Brain pericyte (primary cell): ENCODE data around the gene COL25A1.

Source experiments
- DNase-seq: peaks from one replicate; pipeline ENCODE4 v3.0.0-alpha.2; 2012; ENCODE audit warnings: low read depth, low spot score

Gene COL25A1

DNA sequence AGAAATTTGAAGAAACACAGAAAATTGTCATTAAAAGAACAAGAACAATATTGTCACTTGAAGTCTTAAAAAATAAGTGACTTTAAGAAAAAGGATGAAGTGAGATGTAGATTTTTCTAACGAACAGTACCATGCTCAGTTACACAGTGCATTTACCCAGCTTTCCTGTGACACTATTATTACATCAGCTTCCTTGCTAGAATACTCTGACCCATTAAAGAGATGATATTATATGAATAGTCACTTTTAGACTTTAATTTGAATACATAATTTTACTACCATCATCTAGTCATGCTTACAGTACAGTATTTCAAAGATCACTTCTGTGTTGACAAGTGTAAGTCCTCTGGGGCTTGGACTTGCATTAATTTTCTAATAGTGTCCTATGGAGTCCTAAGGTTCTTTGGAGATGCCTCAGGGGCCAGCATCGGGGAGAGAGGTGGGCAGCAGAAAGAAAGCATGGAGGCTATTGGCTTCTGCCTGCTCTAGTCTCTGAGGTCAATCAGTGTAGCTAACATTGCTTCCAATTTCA is 10.7 kb downstream of the COL25A1 start:
- no peak for DNase-seq

DNA sequence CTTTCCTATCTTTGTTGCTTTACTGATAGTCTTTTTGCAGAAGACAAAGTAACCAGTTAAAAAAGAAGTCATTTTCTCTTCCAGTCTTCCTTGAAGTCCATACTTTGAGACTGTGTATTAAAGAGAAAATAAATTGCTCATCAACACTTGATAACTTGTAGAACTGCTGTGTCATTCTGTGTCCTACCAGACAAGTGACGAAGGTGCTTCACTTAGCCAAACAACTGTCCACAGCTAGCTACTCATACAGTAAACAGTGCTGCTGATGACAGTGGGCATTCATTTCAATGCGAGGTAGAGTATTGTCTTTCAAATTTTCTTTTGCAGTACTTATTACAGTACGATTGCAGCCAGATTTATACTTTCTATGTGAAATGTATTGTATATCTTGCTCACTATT is 11.5 kb downstream of the COL25A1 start:
- no peak for DNase-seq

DNA sequence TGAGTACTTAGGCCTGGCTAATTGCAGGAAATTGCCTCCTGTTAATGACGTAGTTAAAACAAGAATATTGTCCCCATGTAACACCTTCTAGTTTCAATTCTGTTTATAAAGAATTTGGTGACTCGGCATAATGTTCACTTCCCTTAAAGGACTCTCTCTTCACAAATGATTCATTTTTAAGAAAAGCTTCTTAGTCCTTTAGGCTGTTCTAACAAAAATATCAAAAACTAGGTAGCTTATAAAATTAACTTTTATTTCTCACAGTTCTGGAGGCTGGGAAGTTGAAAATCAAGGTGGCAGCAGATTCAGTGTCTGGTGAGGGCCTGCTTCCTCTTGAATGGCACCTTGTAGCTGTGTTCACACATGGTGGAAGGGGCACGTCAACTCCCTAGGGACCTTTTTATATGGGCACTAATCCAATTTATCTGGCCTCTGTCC is 23.8 kb downstream of the COL25A1 start:
- no peak for DNase-seq

DNA sequence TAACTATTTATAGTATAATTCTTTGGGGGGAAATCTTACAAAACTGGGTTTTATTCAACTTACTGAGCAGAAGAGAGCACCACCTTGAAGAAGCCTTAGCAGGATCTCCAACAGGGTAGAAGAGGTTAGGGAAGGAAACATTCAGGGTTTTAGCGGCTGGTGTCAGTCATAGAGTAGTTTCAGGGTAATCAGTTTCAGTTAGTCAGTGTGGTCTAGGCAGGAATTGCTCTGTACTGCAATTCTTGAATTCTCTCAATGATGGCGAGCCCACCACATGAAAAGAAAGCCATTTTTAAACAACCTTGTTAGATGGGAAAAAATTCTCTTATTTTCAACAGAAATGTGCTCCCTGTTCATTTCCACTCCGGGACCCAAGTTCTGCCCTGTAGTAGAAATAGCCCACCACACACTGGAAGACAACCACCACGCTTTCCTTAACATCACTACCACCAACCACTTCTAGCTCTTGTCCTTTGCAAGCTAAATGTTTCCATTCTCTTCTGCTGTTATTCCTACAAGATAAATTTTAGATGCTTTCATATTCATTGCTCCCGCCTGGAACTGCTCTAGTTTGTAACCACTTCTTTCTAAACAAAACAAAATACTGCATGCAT is 25.9 kb downstream of the COL25A1 start:
- no peak for DNase-seq

DNA sequence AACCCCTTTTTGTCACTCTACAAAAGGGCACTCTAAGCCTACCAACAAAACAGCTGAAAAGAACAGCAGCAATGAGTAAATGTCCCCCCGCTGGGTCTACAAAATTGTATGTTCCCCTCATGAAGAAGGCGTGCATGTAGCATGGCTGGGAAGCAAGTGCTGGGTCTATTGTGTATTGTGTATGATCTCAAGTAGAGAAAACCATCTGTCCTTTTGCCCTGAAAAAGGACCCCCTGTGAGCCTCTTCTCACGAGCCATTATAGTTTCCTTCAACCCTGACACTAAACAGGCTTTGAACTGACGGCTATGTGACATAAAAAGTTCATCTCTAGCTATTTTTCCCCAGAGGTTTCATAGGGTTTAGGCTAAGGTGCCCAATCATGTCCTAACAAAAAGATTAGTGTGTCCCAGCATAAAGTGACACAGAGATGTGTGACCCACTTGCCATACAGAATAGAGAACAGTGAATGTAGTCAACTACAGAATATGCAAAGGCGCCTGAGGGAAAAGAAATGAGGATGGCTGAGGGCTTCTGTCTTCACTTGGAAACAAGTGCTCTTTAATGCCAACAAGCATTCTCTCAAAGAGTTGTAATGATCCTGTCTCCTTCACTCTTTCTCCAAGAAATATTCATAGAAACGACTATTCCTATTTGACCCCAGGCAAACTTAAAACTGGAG is 27.3 kb downstream of the COL25A1 start:
- no peak for DNase-seq

DNA sequence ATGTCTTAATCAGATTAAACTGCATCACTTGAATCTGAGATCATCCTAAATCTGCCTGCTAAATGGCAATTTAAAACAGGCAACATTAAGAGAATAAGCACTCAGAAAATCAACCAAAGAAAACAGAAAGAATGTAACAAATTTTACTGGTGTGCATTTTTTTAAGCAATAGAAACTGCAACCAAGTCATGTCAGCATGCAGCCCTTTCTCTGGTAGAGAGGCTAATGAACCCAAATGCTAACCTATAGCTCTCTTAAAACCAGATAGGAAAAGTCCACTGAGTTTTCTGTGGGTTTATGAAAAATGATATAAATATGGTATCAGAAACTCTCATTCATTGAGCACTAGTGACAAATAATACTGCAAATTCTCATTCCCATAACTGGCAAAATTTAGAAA is 35.6 kb downstream of the COL25A1 start:
- no peak for DNase-seq

DNA sequence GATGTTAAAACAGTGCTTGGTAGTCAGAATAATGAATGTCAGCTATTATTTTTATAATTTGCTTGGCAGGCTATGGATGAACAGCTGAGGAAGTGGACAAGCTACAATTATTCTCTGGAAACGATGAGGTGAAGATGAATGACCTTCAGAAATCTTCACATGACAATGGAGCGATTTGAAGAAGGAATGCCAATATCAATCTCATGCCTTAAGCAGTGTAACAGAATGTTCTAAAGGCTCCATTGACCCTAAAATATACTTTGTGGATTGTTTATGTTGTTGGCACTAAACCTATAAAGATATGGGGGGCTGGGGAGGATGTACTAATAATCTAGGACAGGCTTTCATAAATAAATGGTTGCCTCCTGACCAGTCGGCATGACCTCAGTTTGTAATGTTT is 36.2 kb downstream of the COL25A1 start:
- DNase-seq: no peak

DNA sequence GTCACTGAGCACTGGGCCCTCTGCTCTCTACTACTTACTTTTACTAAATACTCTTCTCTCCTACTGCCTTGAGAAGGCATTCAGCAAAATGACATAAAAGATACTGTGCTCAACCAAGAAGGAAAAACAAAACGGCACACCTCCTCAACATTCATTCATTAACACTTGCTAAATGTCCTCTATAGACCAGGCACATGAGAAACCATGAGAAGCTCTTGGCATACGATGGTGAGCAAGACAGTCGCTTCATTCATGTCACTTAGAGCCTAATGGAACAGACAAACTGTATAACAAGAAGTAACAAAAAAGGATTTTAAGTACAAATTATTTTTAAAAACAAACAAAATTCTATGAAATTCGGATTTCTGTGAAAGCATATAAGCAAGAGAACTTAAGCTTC is 38.7 kb downstream of the COL25A1 start:
- DNase-seq: no peak

DNA sequence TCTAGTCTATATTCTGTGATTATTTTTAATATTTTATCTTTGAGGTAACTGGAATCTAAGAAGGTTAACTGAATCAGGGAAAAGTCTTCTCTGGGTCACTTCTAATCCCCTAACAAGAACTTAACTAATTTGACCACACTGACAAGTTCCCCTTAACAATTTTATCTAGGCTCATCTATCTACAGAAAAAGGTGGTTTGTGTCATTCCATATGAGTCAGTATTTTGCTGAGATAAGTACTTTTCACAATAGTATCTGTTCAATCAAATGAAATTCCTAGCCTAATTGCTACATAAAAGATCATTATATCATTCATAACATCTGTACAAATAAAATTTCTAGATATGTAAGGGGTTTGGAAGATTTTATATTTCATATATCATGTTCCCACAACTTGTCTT is 45.6 kb downstream of the COL25A1 start:
- DNase-seq: no peak

DNA sequence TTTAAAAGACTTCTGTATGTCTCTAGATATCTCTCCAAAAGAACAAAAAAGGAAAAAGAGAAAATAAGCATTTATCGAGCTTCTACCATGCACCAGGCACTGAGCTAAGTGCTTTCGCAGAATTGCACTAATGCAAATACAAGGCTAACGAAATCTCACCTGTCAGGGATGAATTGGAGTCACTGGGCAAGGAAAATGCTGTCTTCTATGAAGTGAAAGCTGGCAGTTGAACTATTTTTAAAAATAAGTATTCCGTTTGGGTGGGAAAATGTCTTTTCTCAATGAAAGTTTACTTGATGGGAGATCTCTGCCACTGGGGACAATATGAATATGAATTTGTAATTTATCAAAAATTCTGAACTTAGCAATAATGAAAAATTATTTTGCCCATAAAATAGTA is 47.6 kb downstream of the COL25A1 start:
- no peak for DNase-seq

DNA sequence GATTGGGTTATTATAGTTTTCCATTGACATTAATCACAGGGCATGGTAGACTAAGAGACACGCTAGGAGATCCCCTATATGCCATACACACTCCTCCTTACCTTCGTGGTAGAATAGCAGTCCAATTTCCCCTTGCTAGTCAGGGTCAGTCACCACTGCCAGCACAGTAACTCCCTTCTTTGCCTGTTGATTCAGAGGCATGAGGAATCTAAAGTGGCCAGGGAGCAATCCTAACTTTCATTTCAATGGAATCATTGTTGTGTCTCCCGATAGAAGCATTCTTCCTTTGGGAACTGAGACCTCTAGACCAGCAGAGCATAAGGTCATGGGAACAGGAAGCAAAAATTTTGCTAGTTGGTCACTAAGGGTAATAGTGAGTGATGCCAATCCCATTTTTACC is 51.1 kb downstream of the COL25A1 start:
- DNase-seq: no peak

DNA sequence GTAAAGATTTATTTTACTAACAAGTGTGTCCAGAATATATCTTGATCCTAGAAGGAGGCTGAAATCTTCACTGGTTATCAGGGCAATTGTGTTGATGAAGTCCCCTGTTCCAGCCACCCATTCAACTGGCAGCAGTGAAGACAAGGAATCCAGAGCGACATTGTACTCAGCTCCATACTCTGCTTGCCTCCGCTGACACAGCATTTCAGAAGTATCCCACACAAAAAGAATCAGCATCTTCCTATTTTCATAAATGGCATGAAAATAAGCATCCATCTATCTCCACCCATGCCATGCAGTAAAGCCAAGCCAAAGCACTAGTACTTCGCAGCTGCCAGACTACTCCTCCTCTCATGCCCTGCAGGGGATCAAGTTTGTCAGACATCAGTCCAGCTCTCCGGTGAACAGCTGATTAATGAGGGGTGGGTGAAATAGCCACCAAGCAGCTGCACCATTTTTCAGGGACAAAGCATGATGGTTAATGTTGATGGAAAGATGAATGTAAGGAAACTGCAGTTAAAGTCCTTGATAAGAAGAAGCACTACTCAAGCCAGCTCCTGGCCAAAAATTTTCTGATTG is 54.0 kb downstream of the COL25A1 start:
- no peak for DNase-seq

DNA sequence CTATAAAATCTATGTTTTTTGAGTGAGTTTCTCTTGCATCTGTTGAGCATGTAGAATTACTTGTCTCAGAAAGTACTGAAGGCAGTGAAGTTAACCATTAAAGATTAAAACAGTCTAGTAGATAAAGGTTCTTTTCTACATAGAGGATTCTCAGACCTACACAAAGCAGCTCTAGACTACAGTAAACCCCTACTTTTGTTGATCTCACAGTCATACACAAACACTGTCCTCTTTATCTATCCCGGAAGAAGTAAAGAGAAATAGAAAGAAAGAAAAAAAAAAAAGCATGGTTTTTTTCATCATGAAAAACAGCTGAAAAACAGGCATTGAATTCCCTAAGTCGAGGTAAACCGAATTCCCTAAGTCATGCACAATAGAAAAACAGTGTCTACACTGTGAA is 58.6 kb downstream of the COL25A1 start:
- DNase-seq: no peak

DNA sequence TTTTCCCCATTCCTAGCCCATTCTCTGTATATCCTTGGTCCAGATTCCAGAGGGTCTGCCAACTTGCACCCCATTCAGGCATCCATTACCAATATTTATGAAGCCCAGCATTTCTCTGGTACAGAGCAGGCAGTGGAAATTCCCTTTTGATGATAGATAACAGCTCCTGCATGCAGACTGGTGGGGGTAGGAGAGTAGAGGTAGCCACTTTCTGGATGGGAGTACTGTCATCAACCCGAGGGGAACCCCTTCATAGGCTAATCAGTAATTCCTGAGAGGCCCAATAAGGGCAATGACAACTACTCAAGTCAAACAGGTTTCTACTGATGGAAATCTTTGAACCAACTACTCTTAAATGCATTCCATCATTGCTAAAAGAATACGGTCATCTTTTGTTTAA is 63.7 kb downstream of the COL25A1 start:
- no peak for DNase-seq

DNA sequence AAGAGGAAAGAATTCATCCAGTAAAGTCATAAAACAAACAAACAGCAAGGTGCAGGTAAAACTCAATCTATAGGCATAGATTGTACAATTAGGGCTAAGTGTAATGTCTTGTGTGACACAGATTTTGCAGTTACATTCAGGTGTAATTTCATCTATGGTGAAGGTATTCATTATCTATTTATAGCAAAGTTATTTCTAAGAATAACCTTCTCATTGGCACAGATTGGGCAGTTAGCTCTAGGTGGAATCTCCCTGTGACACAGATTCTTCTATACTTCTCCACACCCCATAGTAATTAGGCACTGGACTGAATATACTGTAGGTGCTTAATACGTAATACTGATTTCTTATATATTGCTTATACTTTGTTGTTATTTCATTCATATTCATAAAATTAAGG is 66.8 kb downstream of the COL25A1 start:
- no peak for DNase-seq

DNA sequence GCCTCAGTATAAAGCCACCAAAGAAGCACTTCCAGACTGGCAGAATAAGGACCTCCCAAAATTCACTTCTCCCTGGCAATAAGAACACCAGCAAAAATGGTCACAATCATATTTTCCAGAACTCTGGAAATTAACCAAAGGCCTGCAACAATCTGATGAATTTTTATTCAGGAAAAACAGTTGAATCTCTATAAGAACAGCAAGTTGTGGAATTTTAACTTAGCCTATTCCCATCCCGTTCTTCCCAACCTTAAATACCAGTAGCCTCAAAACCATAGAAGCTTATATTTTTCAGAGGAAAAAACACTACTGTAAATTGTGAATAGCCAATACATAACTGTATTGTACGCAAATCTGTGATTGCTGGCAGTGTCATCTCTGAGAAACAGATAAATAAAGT is 67.9 kb downstream of the COL25A1 start:
- no peak for DNase-seq

DNA sequence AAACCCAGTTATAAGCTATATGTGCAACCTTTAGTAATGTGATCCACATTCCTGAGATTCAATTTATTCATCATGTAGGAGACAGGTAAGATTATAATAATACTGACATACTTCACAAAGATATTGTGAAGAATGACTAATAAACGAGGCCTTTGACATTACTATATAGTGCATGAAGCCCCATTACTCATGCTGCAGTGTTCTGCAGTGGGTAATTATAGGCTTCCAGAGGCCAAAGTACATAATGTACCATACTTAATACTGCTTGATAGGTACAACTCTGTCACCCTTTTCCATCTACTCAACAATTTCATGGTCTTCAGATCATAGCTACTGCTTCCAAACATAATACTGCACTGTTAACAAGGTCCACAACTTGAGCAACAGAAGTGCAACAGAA is 68.9 kb downstream of the COL25A1 start:
- no peak for DNase-seq

DNA sequence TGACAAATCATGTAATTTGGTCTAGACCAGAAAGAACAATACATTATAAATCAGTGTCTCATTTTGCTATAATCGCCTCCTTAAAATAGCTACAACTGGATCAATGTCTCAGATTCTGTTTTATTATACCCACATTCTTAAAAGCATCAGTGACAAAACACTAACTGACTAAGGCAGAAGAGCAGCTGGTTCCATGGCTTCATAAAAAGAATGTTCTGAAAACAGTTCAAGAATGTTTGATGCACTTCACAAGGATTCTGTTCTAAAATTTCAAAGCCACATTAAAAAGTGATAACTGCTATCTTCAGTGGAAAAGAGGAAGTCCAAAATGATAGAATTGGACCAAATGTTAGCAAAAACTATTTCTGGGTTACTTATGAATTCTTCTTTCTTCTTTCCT is 69.8 kb downstream of the COL25A1 start:
- no peak for DNase-seq

DNA sequence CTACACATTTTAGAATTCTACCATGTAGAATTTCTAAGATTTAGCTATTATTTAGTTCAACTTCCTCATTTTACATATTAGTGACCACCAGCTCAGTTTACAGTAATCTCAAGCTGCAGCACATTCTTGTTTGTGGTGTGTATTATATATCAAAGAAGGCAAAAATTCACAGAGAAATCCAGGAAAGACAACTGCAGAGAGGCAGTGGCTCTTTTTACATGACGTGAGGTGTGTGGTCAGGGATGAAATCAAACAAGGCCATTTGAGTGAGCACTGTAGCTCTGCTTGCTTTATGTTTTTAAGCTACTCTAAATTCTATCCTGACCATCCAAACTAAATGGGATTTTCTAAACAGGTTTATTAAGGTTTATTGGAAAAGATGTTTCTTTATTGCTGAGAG is 71.1 kb downstream of the COL25A1 start:
- DNase-seq: no peak

DNA sequence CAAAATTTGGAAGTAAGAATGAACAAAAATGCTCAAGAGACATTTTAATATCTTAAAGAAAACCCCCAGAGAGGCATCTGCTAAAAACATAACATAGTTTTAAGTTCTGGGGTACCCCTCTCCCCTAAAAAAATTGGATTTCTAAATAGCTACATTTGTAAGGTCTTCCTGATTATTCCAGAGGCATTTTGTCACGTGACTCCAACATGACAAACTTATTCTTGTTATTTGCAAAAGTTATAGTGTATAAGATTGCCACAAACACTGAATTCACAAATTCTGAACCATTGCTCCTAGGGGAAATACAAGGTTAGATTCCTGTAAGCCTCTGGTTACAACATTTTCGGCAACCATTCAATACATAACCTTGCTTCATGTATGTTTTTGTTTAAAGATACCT is 73.4 kb downstream of the COL25A1 start:
- DNase-seq: no peak

DNA sequence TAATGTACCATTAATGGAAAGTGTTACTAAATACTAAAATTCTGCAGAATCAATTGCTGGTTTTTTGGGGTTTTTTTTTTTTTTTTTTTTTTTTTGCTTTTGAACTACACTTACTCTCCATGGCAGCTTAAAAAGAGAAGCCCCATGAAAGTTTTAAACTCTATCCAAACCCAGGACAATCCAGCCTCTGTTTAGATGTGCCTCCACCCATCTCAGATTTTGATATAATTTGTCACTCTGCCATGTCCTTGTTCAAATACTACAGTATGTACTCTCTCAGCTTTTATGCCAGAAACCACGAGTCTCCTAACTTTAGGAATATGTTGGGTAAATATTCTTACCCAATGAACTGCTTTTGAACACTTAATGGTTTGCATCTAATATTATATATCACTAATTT is 84.2 kb downstream of the COL25A1 start:
- no peak for DNase-seq

DNA sequence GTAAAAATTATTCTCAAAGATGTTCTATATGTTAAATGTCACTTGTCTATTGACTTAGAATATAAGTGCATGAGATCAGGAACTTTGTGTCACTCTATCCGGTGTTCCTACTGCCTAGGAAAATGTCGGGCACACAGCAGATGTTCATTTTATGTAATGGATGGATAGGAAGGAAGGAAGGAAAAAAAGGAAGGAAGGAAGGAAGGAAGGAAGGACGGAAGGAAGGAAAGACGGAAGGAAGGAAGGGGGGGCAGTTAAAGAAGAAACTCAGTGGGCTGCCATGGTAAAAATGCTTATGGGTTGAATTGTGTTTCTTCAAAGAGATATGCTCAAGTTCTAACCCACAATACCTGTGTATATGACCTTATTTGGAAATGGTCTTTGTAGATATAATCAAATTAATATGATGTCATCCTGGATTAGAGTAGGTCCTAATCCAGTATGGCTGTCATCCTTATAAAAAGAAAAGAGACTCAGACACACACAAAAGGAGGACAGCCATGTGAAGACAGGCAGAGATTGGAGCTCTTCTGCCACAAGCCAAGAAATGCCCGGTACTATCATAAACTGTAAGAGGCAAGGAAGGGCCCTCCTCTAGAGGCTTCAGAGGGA is 86.3 kb downstream of the COL25A1 start:
- no peak for DNase-seq

DNA sequence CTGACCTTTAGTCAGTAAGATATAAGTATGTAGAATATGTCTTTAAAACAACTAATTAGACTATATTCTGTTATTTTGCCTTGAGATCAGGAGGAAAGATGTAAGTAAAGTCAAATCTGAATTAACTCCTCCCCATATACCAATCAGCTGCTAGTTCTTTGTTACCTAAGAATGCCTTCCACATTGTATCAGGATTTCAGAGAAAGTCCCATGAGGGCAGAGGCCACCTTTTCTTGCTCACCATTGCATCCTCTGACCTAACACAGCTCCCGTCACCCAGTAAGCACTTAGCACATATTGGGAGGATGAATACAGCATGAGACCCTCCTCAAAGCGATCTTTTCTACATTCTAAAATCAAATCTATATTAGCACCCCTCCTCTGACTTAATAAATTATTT is 87.0 kb downstream of the COL25A1 start:
- DNase-seq: no peak
